ENCODE results near the gene COQ5. TPM values are rescaled to one million over a fixed set of nuclear protein-coding genes. Genes with fewer than 3 reads are reported as not detected.

Gene COQ5
- total RNA-seq, 2 donors from 2014 or later = 21.9 to 34.3 TPM

GRCh38 chr12:120539303-120539702 is 10.3 kb upstream of the COQ5 start:
- Histone ChIP-seq H3K9me3 (no peaks in the 10 kb centered on the region), H3K36me3 (peaks cover 5% of the 10 kb centered on the region), H3K27me3 (no peaks in the 10 kb centered on the region), H3K4me1 (peaks cover 0 to 90% of the 10 kb centered on the region in 2 donors), H3K4me3 (no peak overlapping the region), H3K27ac (peak overlapping the region; percentile 95 to 98)
- DNase-seq (ENCODE audit: low spot score) = no peak
- no peak for TF ChIP-seq CTCF (IDR thresholded peaks at IDR 0.05)

- H3K27me3 ChIP-seq = no peaks in the 10 kb centered on the region
- H3K36me3 ChIP-seq = peaks cover 5% of the 10 kb centered on the region
- H3K9me3 ChIP-seq = no peaks in the 10 kb centered on the region
- H3K27ac ChIP-seq = peak overlapping the region; percentile 95 to 98
- H3K4me1 ChIP-seq = peaks cover 0 to 84% of the 10 kb centered on the region in 2 donors
- peak overlapping the region; percentile 29 to 97 for H3K4me3 ChIP-seq
- DNase-seq (ENCODE audit: low spot score) = no peak
- TF ChIP-seq CTCF (IDR thresholded peaks at IDR 0.05) = no peak
Observed at GRCh38 chr12:120538281-120539156, 9.6 kb upstream of the COQ5 start.

GRCh38 chr12:120537856-120538220 is 8.9 kb upstream of the COQ5 start:
- Histone ChIP-seq H3K36me3 (peaks cover 5% of the 10 kb centered on the region), H3K4me3 (peak overlapping the region; percentile 29 to 97), H3K9me3 (no peaks in the 10 kb centered on the region), H3K27me3 (no peaks in the 10 kb centered on the region), H3K27ac (peak overlapping the region; percentile 95 to 98), H3K4me1 (peaks cover 0 to 77% of the 10 kb centered on the region in 2 donors)
- TF ChIP-seq CTCF (IDR thresholded peaks at IDR 0.05) = no peak
- DNase-seq (ENCODE audit: low spot score) = no peak

GRCh38 chr12:120536064-120536791 is 7.3 kb upstream of the COQ5 start:
- H3K4me3 ChIP-seq = peak overlapping the region; percentile 97 to 98
- no peaks in the 10 kb centered on the region for H3K9me3 ChIP-seq
- H3K4me1 ChIP-seq = peaks cover 0 to 61% of the 10 kb centered on the region in 2 donors
- H3K27me3 ChIP-seq = no peaks in the 10 kb centered on the region
- peak overlapping the region; percentile 95 to 98 for H3K27ac ChIP-seq
- no peak for DNase-seq (ENCODE audit: low spot score)
- H3K36me3 ChIP-seq = no peaks in the 10 kb centered on the region
- no peak for TF ChIP-seq CTCF (IDR thresholded peaks at IDR 0.05)

- Histone ChIP-seq H3K4me1 (peaks cover 0 to 48% of the 10 kb centered on the region in 2 donors), H3K36me3 (no peaks in the 10 kb centered on the region), H3K27ac (peak overlapping the region; percentile 95 to 98), H3K9me3 (no peaks in the 10 kb centered on the region), H3K4me3 (peak overlapping the region; percentile 97 to 98), H3K27me3 (no peaks in the 10 kb centered on the region)
- TF ChIP-seq CTCF (IDR thresholded peaks at IDR 0.05) = no peak
- DNase-seq (ENCODE audit: low spot score) = no peak
Observed at GRCh38 chr12:120534703-120535655, 6.0 kb upstream of the COQ5 start.
